GM12865 (cell line): ENCODE measurements around the gene SYTL2.

ENCODE experiments used
- DNase-seq: peaks from one replicate; pipeline ENCODE4 v3.0.0; 2010; ENCODE audit warnings: low read depth
- H3K4me3 ChIP-seq: 2 replicates; pipeline ENCODE4 v1.5.1; 2011; ENCODE audit warnings: mild to moderate bottlenecking, low read depth, low read length, control low read depth
- TF ChIP-seq, protein P1 (sequence below): IDR thresholded peaks from 2 replicates; pipeline ENCODE4 v1.5.1; 2011; ENCODE audit warnings: low read length, control low read depth, low read depth, inconsistent platforms; ENCODE audit not compliant: insufficient read depth; ENCODE audit errors: missing control alignments

The SYTL2 gene

GRCh38 chr11:85806016-85806415, 4.9 kb downstream of the SYTL2 start:
- no peak overlapping the region for H3K4me3 ChIP-seq
- DNase-seq = no peak
- TF ChIP-seq, protein P1, sequence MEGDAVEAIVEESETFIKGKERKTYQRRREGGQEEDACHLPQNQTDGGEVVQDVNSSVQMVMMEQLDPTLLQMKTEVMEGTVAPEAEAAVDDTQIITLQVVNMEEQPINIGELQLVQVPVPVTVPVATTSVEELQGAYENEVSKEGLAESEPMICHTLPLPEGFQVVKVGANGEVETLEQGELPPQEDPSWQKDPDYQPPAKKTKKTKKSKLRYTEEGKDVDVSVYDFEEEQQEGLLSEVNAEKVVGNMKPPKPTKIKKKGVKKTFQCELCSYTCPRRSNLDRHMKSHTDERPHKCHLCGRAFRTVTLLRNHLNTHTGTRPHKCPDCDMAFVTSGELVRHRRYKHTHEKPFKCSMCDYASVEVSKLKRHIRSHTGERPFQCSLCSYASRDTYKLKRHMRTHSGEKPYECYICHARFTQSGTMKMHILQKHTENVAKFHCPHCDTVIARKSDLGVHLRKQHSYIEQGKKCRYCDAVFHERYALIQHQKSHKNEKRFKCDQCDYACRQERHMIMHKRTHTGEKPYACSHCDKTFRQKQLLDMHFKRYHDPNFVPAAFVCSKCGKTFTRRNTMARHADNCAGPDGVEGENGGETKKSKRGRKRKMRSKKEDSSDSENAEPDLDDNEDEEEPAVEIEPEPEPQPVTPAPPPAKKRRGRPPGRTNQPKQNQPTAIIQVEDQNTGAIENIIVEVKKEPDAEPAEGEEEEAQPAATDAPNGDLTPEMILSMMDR = no peak

- TF ChIP-seq, protein P1 = no peak
- no peak overlapping the region for H3K4me3 ChIP-seq
- no peak for DNase-seq
Observed at GRCh38 chr11:85805387-85805786, 5.6 kb downstream of the SYTL2 start.

DNA sequence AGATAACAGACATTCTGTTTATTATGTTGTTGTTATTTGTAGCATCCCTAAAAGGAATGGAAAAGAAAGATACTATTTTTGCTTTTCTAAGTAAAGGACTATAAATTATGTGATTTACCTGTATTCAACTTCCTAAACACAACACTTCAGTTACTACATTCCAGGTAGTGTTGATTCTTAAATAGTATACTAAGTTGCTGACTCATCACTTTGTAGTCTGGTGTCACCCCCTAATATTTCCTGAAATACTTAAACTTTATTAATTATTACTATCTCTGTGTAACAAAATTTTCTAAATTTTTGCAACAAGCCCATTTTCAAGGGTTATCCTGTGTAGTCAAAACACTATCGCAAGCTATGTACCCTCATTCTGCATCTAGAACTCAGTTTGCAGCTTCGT, 7.0 kb downstream of the SYTL2 start:
- TF ChIP-seq, protein P1 = no peak
- H3K4me3 ChIP-seq = no peak overlapping the region
- DNase-seq = no peak

- H3K4me3 ChIP-seq = no peak overlapping the region
- no peak for DNase-seq
- TF ChIP-seq, protein P1 = no peak
Observed at GRCh38 chr11:85803303-85803702, 7.6 kb downstream of the SYTL2 start.

DNA sequence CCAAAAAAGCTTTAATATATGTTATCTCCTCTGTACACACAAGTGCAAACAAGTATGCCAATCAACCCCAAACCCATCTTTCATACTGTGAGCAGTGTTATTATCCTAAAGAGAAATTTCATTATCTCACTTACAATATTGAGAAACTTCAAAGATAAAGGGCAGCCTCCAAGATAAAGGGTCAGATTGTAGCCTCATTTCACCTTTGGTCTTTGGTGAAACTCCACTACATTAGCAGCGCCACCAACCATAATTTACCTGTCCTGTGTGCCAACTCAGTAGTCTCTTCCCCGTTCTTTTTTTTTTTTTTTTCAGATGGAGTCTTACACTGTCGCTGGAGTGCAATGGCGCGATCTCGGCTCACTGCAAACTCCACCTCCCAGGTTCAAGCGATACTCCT, 9.4 kb downstream of the SYTL2 start:
- DNase-seq = no peak
- TF ChIP-seq, protein P1 = no peak
- no peak overlapping the region for H3K4me3 ChIP-seq

- TF ChIP-seq, protein P1 = no peak
- no peak for DNase-seq
- no peak overlapping the region for H3K4me3 ChIP-seq
Observed at GRCh38 chr11:85800595-85801342, 10.2 kb downstream of the SYTL2 start.

GRCh38 chr11:85799142-85799541, 11.8 kb downstream of the SYTL2 start:
- no peak for DNase-seq
- TF ChIP-seq, protein P1 = no peak
- H3K4me3 ChIP-seq = no peak overlapping the region
